Duodenal mucosa (tissue), 2 donors: ENCODE results near the gene CALB2.

ENCODE experiments used
- H3K27ac ChIP-seq: one replicate; pipeline ENCODE4 v1.7.0; 2013; ENCODE audit warnings: low read depth, low read length
- H3K27me3 ChIP-seq, 2 donors: one replicate each; pipeline ENCODE4 v1.7.0; 2013; ENCODE audit warnings: low read length in 2 of 2, control low read depth in 1 of 2; ENCODE audit not compliant: insufficient read depth in 2 of 2, control insufficient read depth in 1 of 2
- H3K36me3 ChIP-seq, 2 donors: one replicate each; pipeline ENCODE4 v1.7.0; 2013; ENCODE audit warnings: low read length in 2 of 2, control low read depth in 1 of 2; ENCODE audit not compliant: insufficient read depth in 2 of 2, control insufficient read depth in 1 of 2
- H3K4me1 ChIP-seq, 2 donors: one replicate each; pipeline ENCODE4 v1.7.0; 2013; ENCODE audit warnings: low read length in 2 of 2, control low read depth in 1 of 2; ENCODE audit not compliant: insufficient read depth in 2 of 2, control insufficient read depth in 1 of 2
- H3K4me3 ChIP-seq, 2 donors: one replicate each; pipeline ENCODE4 v1.7.0; 2013; ENCODE audit warnings: low read length in 2 of 2, low read depth in 1 of 2
- H3K9ac ChIP-seq, 2 donors: one replicate each; pipeline ENCODE4 v1.7.0; 2013; ENCODE audit warnings: low read length in 2 of 2, low read depth in 1 of 2
- H3K9me3 ChIP-seq, 2 donors: one replicate each; pipeline ENCODE4 v1.7.0; 2013; ENCODE audit warnings: low read length in 2 of 2, control low read depth in 1 of 2; ENCODE audit not compliant: control insufficient read depth in 1 of 2

The CALB2 gene

GRCh38 chr16:71383054-71383773 is 24.7 kb downstream of the CALB2 start:
- Histone ChIP-seq H3K27ac (no peak overlapping the region), H3K9ac (no peak overlapping the region), H3K4me3 (no peak overlapping the region), H3K9me3 (no peaks in the 10 kb centered on the region), H3K27me3 (peaks cover 3 to 5% of the 10 kb centered on the region in 2 donors), H3K4me1 (no peaks in the 10 kb centered on the region), H3K36me3 (no peaks in the 10 kb centered on the region)

- no peak overlapping the region for H3K27ac ChIP-seq
- no peaks in the 10 kb centered on the region for H3K36me3 ChIP-seq
- H3K9me3 ChIP-seq: no peaks in the 10 kb centered on the region
- H3K4me3 ChIP-seq: no peak overlapping the region
- peaks cover 3 to 5% of the 10 kb centered on the region in 2 donors for H3K27me3 ChIP-seq
- no peak overlapping the region for H3K9ac ChIP-seq
- no peaks in the 10 kb centered on the region for H3K4me1 ChIP-seq
These were observed 25.7 kb downstream of the CALB2 start for GRCh38 chr16:71384073-71384724.

GRCh38 chr16:71387045-71387871 is 28.7 kb downstream of the CALB2 start:
- Histone ChIP-seq H3K4me1 (no peaks in the 10 kb centered on the region), H3K27ac (no peak overlapping the region), H3K4me3 (no peak overlapping the region), H3K36me3 (no peaks in the 10 kb centered on the region), H3K9ac (no peak overlapping the region), H3K9me3 (no peaks in the 10 kb centered on the region), H3K27me3 (no peaks in the 10 kb centered on the region)

- Histone ChIP-seq H3K4me3 (no peak overlapping the region), H3K9ac (no peak overlapping the region), H3K36me3 (no peaks in the 10 kb centered on the region), H3K9me3 (no peaks in the 10 kb centered on the region), H3K27me3 (no peaks in the 10 kb centered on the region), H3K4me1 (no peaks in the 10 kb centered on the region), H3K27ac (no peak overlapping the region)
These were observed 30.8 kb downstream of the CALB2 start for GRCh38 chr16:71389330-71389729.

GRCh38 chr16:71396594-71396993 is 38.1 kb downstream of the CALB2 start:
- Histone ChIP-seq H3K9me3 (no peaks in the 10 kb centered on the region), H3K4me1 (no peaks in the 10 kb centered on the region), H3K27me3 (no peaks in the 10 kb centered on the region), H3K27ac (no peak overlapping the region), H3K4me3 (no peak overlapping the region), H3K9ac (no peak overlapping the region), H3K36me3 (no peaks in the 10 kb centered on the region)

- Histone ChIP-seq H3K27me3 (peaks cover 0 to 8% of the 10 kb centered on the region in 2 donors), H3K36me3 (no peaks in the 10 kb centered on the region), H3K9ac (no peak overlapping the region), H3K4me3 (no peak overlapping the region), H3K27ac (no peak overlapping the region), H3K9me3 (peaks cover 0 to 3% of the 10 kb centered on the region in 2 donors), H3K4me1 (no peaks in the 10 kb centered on the region)
These were observed 41.5 kb downstream of the CALB2 start for GRCh38 chr16:71399801-71400563.

- Histone ChIP-seq H3K9ac (no peak overlapping the region), H3K36me3 (no peaks in the 10 kb centered on the region), H3K27me3 (peaks cover 0 to 8% of the 10 kb centered on the region in 2 donors), H3K4me3 (no peak overlapping the region), H3K27ac (no peak overlapping the region), H3K4me1 (no peaks in the 10 kb centered on the region), H3K9me3 (peaks cover 0 to 3% of the 10 kb centered on the region in 2 donors)
These were observed 43.5 kb downstream of the CALB2 start for GRCh38 chr16:71402007-71402406.

GRCh38 chr16:71402674-71403073 is 44.2 kb downstream of the CALB2 start:
- no peaks in the 10 kb centered on the region for H3K36me3 ChIP-seq
- H3K27ac ChIP-seq: no peak overlapping the region
- no peak overlapping the region for H3K4me3 ChIP-seq
- no peak overlapping the region for H3K9ac ChIP-seq
- peaks cover 0 to 8% of the 10 kb centered on the region in 2 donors for H3K27me3 ChIP-seq
- H3K4me1 ChIP-seq: no peaks in the 10 kb centered on the region
- peaks cover 0 to 3% of the 10 kb centered on the region in 2 donors for H3K9me3 ChIP-seq

- Histone ChIP-seq H3K27ac (no peak overlapping the region), H3K9ac (no peak overlapping the region), H3K27me3 (peaks cover 0 to 8% of the 10 kb centered on the region in 2 donors), H3K36me3 (no peaks in the 10 kb centered on the region), H3K4me3 (no peak overlapping the region), H3K9me3 (peaks cover 0 to 3% of the 10 kb centered on the region in 2 donors), H3K4me1 (no peaks in the 10 kb centered on the region)
These were observed 45.8 kb downstream of the CALB2 start for GRCh38 chr16:71404364-71404763.
